GM19240 (cell line): ENCODE measurements around the gene STK4.

ENCODE experiments used
- DNase-seq: peaks from one replicate; pipeline ENCODE4 v3.0.0; 2011; ENCODE audit warnings: low spot score; ENCODE audit not compliant: insufficient read length

Gene STK4

DNA sequence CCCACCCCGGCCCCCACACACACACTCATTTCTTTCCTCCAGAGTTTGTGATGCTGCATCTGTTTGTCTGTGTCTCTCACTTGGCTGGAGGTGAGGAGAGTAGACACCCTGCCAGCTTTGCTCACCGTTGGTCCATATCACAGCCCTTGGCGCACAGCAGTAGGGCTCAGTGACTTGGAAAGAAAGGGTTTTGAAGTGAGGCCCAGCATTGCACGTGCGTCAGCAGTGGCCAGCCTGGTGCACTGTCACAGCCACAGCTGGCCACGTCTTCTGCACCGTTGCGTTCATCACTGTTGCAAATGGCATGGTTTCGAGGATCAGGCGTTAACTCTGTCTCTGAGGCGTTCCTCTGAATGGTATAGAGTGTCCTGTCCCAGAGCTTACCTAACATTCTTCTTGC lies 145.0 kb downstream of the STK4 start:
- DNase-seq = no peak

DNA sequence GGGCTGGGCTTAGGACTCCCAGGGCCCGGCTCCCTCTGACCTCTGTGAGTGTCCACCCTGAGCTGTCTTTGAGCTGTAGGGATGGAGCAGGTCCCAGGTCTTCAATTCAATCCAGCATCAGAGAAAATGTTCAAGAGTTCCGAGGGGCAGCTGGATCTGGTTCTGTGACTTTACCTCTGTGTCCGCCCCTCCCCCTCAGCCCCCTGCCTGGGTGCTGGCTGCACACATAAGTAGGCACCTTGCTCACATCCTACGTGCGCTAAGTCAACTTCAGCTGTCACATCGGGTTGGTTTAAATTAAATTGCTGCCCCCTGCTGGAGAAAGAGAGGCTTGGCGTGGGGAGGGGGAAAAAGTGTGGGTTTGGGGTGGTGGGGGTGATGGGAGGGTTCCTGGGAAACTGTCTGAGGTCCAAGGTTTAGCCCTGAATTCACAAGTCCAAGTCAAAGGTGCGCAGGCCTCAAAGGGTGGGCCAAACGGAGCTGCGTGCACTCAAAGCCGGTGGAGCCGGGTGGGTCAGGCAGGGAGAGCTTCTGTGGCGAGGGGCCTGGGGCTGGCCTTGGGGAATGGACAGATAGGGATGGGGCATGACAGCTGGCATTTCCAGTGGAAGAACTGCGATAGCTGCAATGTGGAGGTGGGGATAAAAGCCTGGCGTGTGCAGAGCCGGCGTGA lies 145.6 kb downstream of the STK4 start:
- DNase-seq = no peak

DNA sequence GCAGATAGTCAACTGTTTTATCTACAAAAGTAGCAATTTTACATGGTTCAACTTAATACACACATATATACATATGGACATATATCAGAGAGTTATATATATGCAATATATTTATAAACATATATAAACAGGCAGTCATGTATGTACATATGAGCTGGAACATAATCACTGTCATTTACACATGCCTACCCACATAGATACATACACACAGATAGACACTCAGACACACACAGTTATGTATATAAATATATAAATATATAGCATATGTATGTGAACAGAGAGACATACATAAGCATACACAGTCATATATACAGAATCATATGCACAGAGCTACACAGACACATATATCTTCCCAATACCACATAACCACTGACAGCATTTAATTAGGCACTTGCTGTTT lies 146.4 kb downstream of the STK4 start:
- no peak for DNase-seq

DNA sequence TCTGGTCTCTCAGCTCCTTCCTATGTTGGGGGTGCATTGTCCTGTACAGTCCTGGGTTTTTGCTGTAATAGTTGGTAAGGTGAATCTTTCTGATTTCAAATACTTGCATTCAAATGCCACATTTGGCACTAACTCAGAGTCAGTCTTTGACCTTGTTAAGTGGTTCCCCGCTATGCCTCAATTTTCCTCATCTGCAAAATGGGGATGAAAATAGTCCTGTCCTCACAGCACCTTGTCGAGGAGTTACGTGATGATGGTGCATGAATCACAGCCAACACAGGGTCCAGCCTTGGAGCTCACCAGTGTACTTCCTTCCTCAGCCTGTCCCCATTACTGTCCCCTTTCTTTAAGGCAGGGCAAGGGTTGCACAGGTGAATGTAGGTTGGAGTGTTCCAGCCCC lies 147.6 kb downstream of the STK4 start:
- DNase-seq = no peak

DNA sequence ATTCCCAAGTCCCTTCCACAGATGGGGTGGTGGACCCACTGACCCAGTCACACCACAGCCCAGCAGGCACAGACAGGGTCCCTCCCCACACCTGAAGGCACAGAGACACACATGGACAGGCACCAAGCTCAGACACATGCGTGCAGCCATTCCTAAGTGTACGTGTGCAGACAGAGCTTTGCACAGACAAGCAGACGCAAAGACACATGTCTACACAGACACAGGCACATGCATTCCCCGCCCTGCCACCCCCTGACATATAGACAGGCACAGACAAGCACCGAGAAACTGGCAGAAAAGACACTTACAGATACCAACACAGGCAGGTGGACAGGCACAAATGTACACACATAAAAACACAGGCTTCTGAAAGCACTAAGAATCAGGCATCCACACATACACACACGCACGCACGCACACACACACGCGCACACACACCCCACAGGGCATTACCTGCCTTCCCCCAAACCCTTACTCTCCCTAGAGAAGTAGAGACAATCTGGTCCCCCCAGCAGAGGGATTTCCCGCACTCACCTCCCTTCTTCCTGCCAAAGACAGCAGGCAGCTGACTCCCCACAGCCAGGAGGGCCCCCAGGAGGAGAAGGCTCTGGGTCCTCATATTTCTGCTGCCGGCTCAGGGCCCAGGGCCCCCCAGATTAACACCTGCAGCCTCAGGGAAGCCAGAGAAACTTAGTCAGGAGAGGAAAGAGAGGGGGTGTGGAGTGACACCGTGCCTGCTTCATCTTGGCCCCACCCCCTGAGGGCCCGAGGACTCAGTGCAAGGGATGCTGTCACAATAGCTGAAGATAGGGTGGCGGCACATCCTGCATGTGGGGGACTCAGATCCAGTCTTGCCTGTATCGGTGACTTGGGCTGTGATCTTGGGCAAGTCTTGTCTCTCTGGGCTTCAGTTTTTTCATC lies 148.4 kb downstream of the STK4 start, which contains the start of gene WFDC5:
Gene WFDC5, minus strand, starts transcription at position 710 of the 921 bp plus-strand sequence. Its CDS starts 91 bp downstream, at position 619.
- no peak for DNase-seq

DNA sequence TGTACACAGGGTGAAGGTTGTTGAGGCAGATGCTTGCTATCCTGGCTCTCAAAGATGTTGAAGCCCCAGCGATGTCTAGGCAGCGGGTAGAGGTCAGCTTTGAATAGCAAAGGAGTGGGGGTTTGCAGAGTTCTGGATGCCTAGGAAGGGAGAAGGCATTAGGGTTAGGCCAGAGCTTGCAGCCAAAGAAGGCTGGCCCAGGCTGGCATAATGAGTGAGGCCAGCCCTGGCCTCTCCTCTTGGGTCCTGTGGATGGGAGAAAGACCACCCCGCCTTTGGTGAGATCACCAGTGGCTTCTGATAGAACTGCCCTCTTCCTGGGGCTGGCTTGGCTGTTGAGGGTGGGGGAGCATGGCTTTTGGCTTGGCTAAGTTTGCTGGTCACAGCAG lies 149.1 kb downstream of the STK4 start:
- no peak for DNase-seq

DNA sequence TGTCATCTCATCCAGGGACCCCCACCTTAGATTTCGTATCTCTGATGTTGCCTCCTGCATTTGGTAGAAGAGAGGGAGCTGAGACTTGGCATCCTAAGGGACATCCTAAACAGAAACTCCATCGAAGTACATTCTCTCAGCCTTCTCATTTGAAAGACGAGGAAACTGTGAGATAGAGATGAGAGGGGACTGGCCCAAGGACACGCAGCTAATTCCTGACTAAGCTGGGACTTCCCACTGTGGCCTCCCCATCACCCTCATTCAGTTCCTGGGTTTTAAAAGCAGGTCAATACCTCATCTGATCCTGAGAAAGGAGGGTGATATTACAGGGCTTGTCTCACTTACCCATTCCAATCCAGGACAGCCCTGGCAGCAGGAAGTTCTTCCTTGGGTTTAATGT lies 149.5 kb downstream of the STK4 start:
- no peak for DNase-seq

DNA sequence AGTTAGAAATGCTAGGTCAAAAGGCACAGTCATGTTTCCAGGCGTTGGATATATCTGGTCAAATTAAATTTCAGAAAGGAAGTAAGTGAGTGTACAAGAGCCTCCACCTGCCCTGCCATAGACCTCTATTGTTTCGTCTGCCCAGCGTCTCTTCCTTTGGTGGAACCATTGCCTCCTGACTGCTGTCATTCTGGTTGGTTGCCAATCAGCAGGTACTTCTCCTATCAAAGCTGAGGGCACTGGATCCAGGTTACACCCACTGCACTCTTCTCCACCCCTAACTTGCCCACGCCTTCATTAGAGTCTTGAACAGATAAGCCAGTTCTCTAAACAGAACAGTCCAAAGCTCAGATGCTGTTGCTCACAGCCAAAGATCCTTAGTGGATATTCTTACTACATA lies 151.3 kb downstream of the STK4 start:
- DNase-seq = no peak

DNA sequence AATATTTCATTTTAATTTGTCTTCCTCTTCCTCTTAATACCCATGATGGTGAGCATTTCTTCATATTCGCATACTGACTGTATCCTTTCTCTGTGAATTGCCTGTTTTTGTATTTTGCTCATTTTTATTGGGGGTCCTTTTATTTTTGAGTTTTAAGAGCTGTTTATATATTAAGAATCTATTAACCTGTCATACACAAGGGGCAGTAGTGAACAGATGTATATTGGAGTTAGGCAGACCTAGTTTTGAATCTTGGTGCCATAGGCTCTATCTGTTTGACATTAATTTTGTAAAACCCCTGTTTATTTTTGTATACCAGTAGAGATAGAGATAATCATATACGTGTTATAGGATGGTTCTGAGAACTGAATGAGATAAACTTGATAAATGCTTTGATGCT lies 151.7 kb downstream of the STK4 start:
- DNase-seq = no peak

DNA sequence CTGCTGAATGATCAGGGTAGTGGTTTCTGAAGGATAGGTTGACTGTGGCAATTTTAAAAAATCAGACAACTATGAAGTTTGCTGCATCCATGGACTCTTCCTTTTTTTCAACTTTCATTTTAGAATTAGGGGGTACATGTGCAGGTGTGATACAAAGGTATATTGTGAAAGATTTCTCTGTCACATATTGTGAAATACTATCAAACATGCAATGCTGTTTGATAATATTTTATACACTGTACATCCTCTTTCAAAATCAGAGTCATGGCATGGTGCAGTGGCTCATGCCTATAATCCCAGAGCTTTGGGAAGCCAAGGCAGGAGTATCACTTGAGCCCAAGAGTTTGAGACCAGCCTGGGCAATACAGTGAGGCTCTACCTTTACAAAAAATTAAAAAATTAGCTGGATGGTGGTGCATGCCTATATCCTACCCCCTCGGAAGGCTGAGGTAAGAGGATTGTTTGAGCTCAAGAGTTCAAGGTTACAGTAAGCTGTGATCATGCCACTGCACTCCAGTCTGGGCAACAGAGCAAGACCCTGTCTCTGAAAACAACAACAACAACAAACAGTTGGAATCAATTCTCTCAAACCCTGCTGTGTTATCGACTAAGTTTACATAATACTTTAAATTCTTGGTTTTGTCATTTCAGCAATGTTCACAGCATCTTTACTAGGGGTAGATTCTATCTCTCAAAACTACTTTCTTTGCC lies 153.4 kb downstream of the STK4 start:
- no peak for DNase-seq

DNA sequence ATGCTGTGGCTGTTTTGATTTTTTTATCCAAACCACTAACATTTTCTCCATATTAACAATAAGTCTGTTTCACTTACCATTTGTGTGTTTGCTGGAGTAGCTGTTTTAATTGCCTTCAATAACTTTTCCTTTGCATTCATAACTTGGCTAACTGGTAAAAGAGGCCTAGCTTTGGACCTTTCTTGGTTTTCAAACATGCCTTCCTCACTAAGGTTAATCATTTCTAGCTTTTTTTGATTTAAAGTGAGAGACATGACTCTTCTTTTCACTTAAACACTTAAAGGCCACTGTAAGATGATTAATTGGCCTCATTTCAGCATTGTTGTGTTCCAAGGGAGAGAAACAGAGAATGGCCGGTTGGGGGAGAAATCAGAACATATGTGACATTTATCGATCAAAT lies 155.1 kb downstream of the STK4 start:
- DNase-seq = no peak

DNA sequence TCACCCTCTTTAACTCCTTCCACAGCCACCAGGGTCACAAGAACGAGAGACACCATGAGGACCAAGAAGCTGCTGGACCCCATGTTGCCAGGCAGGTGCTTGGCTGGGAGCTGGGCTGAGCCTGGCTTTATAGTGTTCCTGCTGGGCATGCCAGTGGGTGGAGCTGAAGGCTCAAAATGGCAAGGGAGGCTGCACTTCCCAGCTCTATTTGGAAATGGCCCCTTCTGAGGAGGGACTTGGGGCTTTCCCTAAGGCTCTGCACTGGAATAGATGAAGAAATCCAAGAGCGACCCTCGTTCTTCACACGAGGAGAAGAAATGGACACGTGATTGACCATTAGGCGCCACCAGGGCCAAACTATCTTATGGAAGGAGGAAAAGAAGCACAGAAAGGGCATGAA lies 158.1 kb downstream of the STK4 start, which contains the start of gene WFDC12:
Gene WFDC12, minus strand, starts transcription at position 101 of the 400 bp plus-strand sequence. Its CDS starts 18 bp downstream, at position 83.
- DNase-seq = no peak

DNA sequence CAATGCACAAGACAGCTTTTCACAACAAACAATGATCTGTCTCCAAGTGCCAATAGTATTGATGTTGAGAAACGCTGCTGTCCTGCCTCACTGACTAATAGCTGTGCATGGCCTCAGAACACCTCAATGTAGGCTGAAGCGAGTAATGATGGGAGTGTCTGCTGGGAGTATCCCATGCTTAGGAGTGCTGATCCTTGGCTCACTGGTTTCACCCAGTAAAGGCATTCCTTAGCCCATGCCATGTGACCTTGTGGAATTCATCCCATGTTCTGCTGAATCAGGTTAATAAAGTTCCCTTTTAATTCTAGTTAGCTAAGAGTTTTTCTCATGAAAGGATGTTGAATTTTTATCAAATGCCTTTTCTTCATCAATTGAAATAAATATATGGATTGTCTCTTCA lies 161.8 kb downstream of the STK4 start:
- DNase-seq = no peak
